Hepatocyte (in vitro differentiated cells): Measurements from ENCODE around the gene IGF2BP3.

Experiments used
- CTCF ChIP-seq: fragments of 200-600 bp; sonication (generic); IDR thresholded peaks from 2 replicates; pipeline ENCODE4 v1.5.1; 2016; ENCODE audit warnings: antibody characterized with exemption, mild to moderate bottlenecking; ENCODE audit not compliant: poor library complexity
- EZH2 ChIP-seq: fragments of 200-600 bp; sonication (generic); IDR thresholded peaks from 2 replicates; pipeline ENCODE4 v1.6.1; 2016; ENCODE audit warnings: antibody characterized with exemption, mild to moderate bottlenecking, borderline replicate concordance

GRCh38 chr7:23341846-23342598 is 128.3 kb downstream of the IGF2BP3 start:
- TF ChIP-seq EZH2, result no peak
- no peak for TF ChIP-seq CTCF
